GM12878 (cell line): ENCODE measurements around the gene MS4A6E. TPM values are rescaled to one million over a fixed set of nuclear protein-coding genes. Genes with fewer than 3 reads are reported as not detected.

Source experiments
- ATF7 ChIP-seq: fragments of 450-650 bp; IDR thresholded peaks from 2 replicates; pipeline ENCODE4 v1.6.1; 2016; ENCODE audit warnings: low read depth, mild to moderate bottlenecking
- CREM ChIP-seq: IDR thresholded peaks from 2 replicates; pipeline ENCODE4 v1.6.1; 2014; ENCODE audit warnings: antibody characterized with exemption, low read depth
- ESRRA ChIP-seq: IDR thresholded peaks from 2 replicates; pipeline ENCODE4 v1.6.1; 2012; ENCODE audit warnings: mild to moderate bottlenecking, low read length, improper control_type of control experiment
- FOXK2 ChIP-seq: fragments of 450-650 bp; IDR thresholded peaks from 2 replicates; pipeline ENCODE4 v1.6.1; 2017; ENCODE audit warnings: mild to moderate bottlenecking, moderate library complexity
- GABPA ChIP-seq: IDR thresholded peaks from 2 replicates; pipeline ENCODE4 v1.6.1; 2014; ENCODE audit warnings: antibody characterized with exemption, low read depth, mild to moderate bottlenecking, inconsistent platforms
- IKZF2 ChIP-seq, 2 experiments: fragments of 450-650 bp; IDR thresholded peaks; 2 replicates each; pipeline ENCODE4 v1.6.1; 2017; ENCODE audit warnings: mild to moderate bottlenecking in 2 of 2, moderate library complexity in 2 of 2
- KLF5 ChIP-seq: fragments of 450-650 bp; IDR thresholded peaks from 2 replicates; pipeline ENCODE4 v1.6.1; 2014; ENCODE audit warnings: mild to moderate bottlenecking; ENCODE audit not compliant: partially characterized antibody
- MYC ChIP-seq: IDR thresholded peaks from 2 replicates; pipeline ENCODE4 v1.6.1; 2011; ENCODE audit warnings: mild to moderate bottlenecking, low read length, moderate library complexity, inconsistent platforms; ENCODE audit not compliant: insufficient read depth, insufficient replicate concordance, insufficient read length, severe bottlenecking
- RBBP5 ChIP-seq: fragments of 200-600 bp; sonication (generic); conservative IDR thresholded peaks from 2 replicates; pipeline ENCODE4 v1.6.1; 2016
- RUNX3 ChIP-seq: IDR thresholded peaks from 2 replicates; pipeline ENCODE4 v1.6.1; 2012; ENCODE audit warnings: low read length, inconsistent platforms
- SMAD1 ChIP-seq: fragments of 450-650 bp; IDR thresholded peaks from 2 replicates; pipeline ENCODE4 v1.6.1; 2018; ENCODE audit warnings: mild to moderate bottlenecking, low read depth; ENCODE audit not compliant: partially characterized antibody
- SMAD5 ChIP-seq: IDR thresholded peaks from 2 replicates; pipeline ENCODE4 v1.6.1; 2016; ENCODE audit warnings: antibody characterized with exemption, low read depth
- SMC3 ChIP-seq: IDR thresholded peaks from 2 replicates; pipeline ENCODE4 v1.6.1; 2011; ENCODE audit warnings: low read length, improper control_type of control experiment, borderline replicate concordance
- SP1 ChIP-seq: IDR thresholded peaks from one replicate; pipeline ENCODE4 v1.6.1; 2011; ENCODE audit warnings: low read depth, low read length
- SREBF1 ChIP-seq: IDR thresholded peaks from 2 replicates; pipeline ENCODE4 v1.6.1; 2012; ENCODE audit warnings: mild to moderate bottlenecking, low read length
- ZNF274 ChIP-seq: IDR thresholded peaks from one replicate; pipeline ENCODE4 v1.8.0; 2011; ENCODE audit not compliant: insufficient read length, insufficient read depth
- ZZZ3 ChIP-seq: IDR thresholded peaks from 2 replicates; pipeline ENCODE4 v1.6.1; 2011; ENCODE audit warnings: low read depth; ENCODE audit not compliant: control insufficient read depth, insufficient read length
- polyA plus RNA-seq, 11 experiments: library from polyadenylated mRNA; depleted of rRNA in 4 of 11; unstranded in 6 of 11; stranded (reverse) in 5 of 11; fragments of >200 nt; fragmentation: Nextera tagmentation in 4 of 11; fragmentation: Illumina TruSeq in 1 of 11; extraction: Ambion mirVana in 4 of 11; extraction: Trizol in 1 of 11; gene quantifications; 1 replicate in 1 of 11; 2 replicates in 10 of 11; pipeline versions ENCODE4 v1.2.1 to v1.2.3, GENCODE V29; 2011 to 2016; ENCODE audit warnings: inconsistent platforms in 2 of 11, missing spikeins in 2 of 11, low read depth in 1 of 11
- total RNA-seq, 4 experiments: library from RNA; depleted of rRNA in 3 of 4; stranded (reverse); fragments of >200 nt in 3 of 4; fragmentation: Illumina TruSeq in 1 of 4; extraction: Trizol in 1 of 4; gene quantifications; 2 replicates each; pipeline versions ENCODE4 v1.2.1 to v1.2.3, GENCODE V29; 2013 to 2021
- TF ChIP-seq, protein P1 (sequence below): IDR thresholded peaks from 2 replicates; pipeline ENCODE4 v1.6.1; 2012; ENCODE audit warnings: improper control_type of control experiment, low read depth, low read length; ENCODE audit not compliant: insufficient replicate concordance
- TF ChIP-seq, protein P2 (sequence below): IDR thresholded peaks from 2 replicates; pipeline ENCODE4 v1.6.1; 2011; ENCODE audit warnings: low read depth, low read length, improper control_type of control experiment, borderline replicate concordance
- TF ChIP-seq, protein P3 (sequence below): IDR thresholded peaks from 2 replicates; pipeline ENCODE4 v1.6.1; 2012; ENCODE audit warnings: low read depth, low read length, improper control_type of control experiment
- TF ChIP-seq, protein P4 (sequence below): fragments of 450-650 bp; IDR thresholded peaks from 2 replicates; pipeline ENCODE4 v1.6.1; 2017; ENCODE audit warnings: mild to moderate bottlenecking, low read depth, inconsistent platforms; ENCODE audit not compliant: poor library complexity, severe bottlenecking
- TF ChIP-seq, protein P5 (sequence below): IDR thresholded peaks from 2 replicates; pipeline ENCODE4 v1.6.1; 2012; ENCODE audit warnings: low read depth, low read length, improper control_type of control experiment

The MS4A6E gene
- total and polyA plus RNA-seq, 10 of the 15 experiments (the other 5 are each of a cell fraction or from before 2014, with no cell fraction given) = 0.14 to 0.86 (median 0.47) TPM; not detected in 5

DNA sequence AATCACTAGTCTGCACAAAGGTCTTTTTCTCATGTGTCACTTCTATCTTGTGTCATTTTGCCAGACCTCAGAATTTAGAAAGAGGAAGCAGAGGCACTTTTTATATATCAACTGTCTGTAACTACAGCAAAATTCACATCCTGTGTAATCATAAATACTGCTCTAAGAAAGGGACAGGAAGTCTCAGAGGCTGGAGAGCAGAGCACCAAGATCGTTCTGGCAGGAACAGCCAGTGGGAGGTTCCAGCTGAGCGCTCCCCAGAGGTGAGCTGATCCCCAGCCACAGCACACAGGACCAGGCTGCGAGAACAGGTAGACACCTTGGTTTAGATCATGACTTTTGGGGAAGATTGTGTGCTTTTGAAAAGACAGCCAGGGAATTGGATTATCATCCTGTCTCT, 51.3 kb downstream of the MS4A6E start, which contains the start of gene MS4A7 (continued):
- TF ChIP-seq, protein P1, sequence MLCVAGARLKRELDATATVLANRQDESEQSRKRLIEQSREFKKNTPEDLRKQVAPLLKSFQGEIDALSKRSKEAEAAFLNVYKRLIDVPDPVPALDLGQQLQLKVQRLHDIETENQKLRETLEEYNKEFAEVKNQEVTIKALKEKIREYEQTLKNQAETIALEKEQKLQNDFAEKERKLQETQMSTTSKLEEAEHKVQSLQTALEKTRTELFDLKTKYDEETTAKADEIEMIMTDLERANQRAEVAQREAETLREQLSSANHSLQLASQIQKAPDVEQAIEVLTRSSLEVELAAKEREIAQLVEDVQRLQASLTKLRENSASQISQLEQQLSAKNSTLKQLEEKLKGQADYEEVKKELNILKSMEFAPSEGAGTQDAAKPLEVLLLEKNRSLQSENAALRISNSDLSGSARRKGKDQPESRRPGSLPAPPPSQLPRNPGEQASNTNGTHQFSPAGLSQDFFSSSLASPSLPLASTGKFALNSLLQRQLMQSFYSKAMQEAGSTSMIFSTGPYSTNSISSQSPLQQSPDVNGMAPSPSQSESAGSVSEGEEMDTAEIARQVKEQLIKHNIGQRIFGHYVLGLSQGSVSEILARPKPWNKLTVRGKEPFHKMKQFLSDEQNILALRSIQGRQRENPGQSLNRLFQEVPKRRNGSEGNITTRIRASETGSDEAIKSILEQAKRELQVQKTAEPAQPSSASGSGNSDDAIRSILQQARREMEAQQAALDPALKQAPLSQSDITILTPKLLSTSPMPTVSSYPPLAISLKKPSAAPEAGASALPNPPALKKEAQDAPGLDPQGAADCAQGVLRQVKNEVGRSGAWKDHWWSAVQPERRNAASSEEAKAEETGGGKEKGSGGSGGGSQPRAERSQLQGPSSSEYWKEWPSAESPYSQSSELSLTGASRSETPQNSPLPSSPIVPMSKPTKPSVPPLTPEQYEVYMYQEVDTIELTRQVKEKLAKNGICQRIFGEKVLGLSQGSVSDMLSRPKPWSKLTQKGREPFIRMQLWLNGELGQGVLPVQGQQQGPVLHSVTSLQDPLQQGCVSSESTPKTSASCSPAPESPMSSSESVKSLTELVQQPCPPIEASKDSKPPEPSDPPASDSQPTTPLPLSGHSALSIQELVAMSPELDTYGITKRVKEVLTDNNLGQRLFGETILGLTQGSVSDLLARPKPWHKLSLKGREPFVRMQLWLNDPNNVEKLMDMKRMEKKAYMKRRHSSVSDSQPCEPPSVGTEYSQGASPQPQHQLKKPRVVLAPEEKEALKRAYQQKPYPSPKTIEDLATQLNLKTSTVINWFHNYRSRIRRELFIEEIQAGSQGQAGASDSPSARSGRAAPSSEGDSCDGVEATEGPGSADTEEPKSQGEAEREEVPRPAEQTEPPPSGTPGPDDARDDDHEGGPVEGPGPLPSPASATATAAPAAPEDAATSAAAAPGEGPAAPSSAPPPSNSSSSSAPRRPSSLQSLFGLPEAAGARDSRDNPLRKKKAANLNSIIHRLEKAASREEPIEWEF = peak; percentile 23
- TF ChIP-seq ZNF274 (no peak), SMAD1 (no peak), SP1 (peak; percentile 37), RUNX3 (peak; percentile 68), SREBF1 (no peak), FOXK2 (no peak), CREM (peak; percentile 41; the same call in 1 of the 2 replicates), SMC3 (peak; percentile 22; the same call in 1 of the 2 replicates), ZZZ3 (no peak), KLF5 (no peak), IKZF2 (IDR thresholded peaks at IDR 0.05) (peak; percentile 17 to 70; a peak in 3 of 4 replicates), ESRRA (no peak), RBBP5 (no peak), ATF7 (peak; percentile 37; the same call in 1 of the 2 replicates), GABPA (peak; percentile 66), MYC (no peak), SMAD5 (no peak)
- TF ChIP-seq, protein P2, sequence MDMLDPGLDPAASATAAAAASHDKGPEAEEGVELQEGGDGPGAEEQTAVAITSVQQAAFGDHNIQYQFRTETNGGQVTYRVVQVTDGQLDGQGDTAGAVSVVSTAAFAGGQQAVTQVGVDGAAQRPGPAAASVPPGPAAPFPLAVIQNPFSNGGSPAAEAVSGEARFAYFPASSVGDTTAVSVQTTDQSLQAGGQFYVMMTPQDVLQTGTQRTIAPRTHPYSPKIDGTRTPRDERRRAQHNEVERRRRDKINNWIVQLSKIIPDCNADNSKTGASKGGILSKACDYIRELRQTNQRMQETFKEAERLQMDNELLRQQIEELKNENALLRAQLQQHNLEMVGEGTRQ = no peak
- TF ChIP-seq, protein P3, sequence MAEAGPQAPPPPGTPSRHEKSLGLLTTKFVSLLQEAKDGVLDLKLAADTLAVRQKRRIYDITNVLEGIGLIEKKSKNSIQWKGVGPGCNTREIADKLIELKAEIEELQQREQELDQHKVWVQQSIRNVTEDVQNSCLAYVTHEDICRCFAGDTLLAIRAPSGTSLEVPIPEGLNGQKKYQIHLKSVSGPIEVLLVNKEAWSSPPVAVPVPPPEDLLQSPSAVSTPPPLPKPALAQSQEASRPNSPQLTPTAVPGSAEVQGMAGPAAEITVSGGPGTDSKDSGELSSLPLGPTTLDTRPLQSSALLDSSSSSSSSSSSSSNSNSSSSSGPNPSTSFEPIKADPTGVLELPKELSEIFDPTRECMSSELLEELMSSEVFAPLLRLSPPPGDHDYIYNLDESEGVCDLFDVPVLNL = no peak
- TF ChIP-seq, protein P4, sequence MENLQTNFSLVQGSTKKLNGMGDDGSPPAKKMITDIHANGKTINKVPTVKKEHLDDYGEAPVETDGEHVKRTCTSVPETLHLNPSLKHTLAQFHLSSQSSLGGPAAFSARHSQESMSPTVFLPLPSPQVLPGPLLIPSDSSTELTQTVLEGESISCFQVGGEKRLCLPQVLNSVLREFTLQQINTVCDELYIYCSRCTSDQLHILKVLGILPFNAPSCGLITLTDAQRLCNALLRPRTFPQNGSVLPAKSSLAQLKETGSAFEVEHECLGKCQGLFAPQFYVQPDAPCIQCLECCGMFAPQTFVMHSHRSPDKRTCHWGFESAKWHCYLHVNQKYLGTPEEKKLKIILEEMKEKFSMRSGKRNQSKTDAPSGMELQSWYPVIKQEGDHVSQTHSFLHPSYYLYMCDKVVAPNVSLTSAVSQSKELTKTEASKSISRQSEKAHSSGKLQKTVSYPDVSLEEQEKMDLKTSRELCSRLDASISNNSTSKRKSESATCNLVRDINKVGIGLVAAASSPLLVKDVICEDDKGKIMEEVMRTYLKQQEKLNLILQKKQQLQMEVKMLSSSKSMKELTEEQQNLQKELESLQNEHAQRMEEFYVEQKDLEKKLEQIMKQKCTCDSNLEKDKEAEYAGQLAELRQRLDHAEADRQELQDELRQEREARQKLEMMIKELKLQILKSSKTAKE = peak; percentile 42
- TF ChIP-seq, protein P5, sequence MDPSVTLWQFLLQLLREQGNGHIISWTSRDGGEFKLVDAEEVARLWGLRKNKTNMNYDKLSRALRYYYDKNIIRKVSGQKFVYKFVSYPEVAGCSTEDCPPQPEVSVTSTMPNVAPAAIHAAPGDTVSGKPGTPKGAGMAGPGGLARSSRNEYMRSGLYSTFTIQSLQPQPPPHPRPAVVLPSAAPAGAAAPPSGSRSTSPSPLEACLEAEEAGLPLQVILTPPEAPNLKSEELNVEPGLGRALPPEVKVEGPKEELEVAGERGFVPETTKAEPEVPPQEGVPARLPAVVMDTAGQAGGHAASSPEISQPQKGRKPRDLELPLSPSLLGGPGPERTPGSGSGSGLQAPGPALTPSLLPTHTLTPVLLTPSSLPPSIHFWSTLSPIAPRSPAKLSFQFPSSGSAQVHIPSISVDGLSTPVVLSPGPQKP = no peak
